Dendritic cell treated with granulocyte-macrophage colony-stimulating factor and Interleukin-4, amounts not matched to agents 40 ng/mL and 50 ng/mL, for 4 days (primary cell): ENCODE data around the gene STN1.

ENCODE experiments used
- H3K27ac Mint-ChIP-seq: one replicate; pipeline ENCODE4 v1.8.0; 2022; ENCODE audit warnings: mild to moderate bottlenecking, mixed read lengths
- H3K27me3 Mint-ChIP-seq: one replicate; pipeline ENCODE4 v1.8.0; 2022; ENCODE audit warnings: mild to moderate bottlenecking, mixed read lengths
- H3K36me3 Mint-ChIP-seq: one replicate; pipeline ENCODE4 v1.8.0; 2022; ENCODE audit warnings: low read depth, mixed read lengths
- H3K4me1 Mint-ChIP-seq: one replicate; pipeline ENCODE4 v1.8.0; 2022; ENCODE audit warnings: low read depth, mixed read lengths
- H3K4me3 Mint-ChIP-seq: one replicate; pipeline ENCODE4 v1.8.0; 2022; ENCODE audit warnings: mild to moderate bottlenecking, moderate library complexity, mixed read lengths
- H3K9me3 Mint-ChIP-seq: one replicate; pipeline ENCODE4 v1.8.0; 2022; ENCODE audit warnings: mixed read lengths
- intact Hi-C: fragments of 100-400 bp; cut with micrococcal nuclease; formaldehyde crosslinking; loops from one replicate; pipeline ENCODE4 v1.15.0; 2022

STN1 gene

DNA sequence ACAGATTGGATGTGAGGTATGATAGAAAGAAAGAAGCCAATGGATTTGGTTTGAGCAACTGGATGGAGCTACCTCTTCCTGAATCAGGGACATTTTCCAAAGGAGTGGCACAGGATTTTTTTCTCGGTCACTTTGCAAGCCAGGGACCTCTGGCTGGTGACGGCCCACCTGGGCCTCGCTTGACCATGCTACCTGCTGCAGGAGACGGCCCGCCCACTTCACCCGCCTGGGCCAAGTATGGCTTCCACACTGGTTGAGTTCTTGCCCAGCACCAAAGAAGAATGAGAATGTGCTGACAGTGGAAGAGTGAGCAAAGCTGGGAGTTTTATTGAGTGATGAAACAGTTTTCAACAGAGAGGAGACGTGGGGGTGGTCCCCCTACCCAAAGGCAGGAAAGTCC, 38.2 kb downstream of the STN1 start:
- H3K27me3 Mint-ChIP-seq = no peaks in the 10 kb centered on the region
- H3K4me3 Mint-ChIP-seq = no peak overlapping the region
- H3K9me3 Mint-ChIP-seq = no peaks in the 10 kb centered on the region
- intact Hi-C loops = loop anchor here (10.0 kb wide), 1 partner anchor 245 kb away; the partner anchor contains the start of gene SFR1
- peaks cover 3% of the 10 kb centered on the region for H3K4me1 Mint-ChIP-seq
- peaks cover 61% of the 10 kb centered on the region for H3K36me3 Mint-ChIP-seq
- H3K27ac Mint-ChIP-seq = no peak overlapping the region

DNA sequence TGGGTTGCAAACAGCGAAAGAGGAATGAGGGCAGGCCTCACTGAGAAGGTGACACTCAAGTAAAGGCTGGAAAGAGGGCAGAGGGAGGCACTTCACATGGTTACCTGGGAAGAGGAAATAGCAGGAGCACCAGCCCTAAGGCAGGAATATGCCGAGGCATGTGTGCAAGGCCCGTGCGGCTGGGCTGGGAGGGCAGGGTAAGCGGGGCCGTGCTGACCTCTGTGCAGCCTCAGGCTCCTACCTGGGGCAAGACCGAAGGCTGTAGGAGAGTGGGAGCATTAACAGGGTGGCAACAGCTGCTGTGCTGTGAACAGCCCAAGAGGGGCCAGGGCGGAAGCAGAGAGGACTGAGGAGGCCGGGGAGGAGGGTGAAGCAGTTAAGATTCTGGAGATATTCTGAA, 38.6 kb downstream of the STN1 start:
- no peaks in the 10 kb centered on the region for H3K4me1 Mint-ChIP-seq
- peaks cover 61% of the 10 kb centered on the region for H3K36me3 Mint-ChIP-seq
- no peak overlapping the region for H3K27ac Mint-ChIP-seq

DNA sequence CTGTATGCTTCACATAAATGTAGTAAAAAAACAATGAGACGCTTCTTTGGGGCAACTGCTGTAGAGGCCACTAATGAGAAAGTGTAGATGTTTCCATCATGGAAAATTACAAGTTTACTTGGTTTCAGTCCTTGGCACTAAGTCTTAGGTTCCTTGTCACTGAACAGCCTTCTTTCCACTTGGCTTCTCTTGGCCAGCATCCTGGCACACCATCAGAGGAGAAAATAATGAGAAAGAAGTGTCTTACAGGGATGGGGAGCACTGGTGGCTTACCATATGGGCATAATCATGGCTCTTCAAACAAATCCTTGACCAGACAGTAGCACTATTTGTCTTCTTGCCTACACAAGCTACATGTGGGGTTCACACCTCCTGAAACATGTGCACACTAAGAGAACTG, 40.1 kb downstream of the STN1 start:
- Mint-ChIP-seq H3K27me3 (no peaks in the 10 kb centered on the region), H3K9me3 (no peaks in the 10 kb centered on the region), H3K36me3 (peaks cover 58% of the 10 kb centered on the region), H3K4me3 (no peak overlapping the region), H3K4me1 (no peaks in the 10 kb centered on the region), H3K27ac (no peak overlapping the region)
- intact Hi-C loops = no loop called here

More for the DNA sequence above, 38.6 kb downstream of the STN1 start:
- H3K4me3 Mint-ChIP-seq = no peak overlapping the region
- no peaks in the 10 kb centered on the region for H3K27me3 Mint-ChIP-seq
- intact Hi-C loops = no loop called here
- H3K9me3 Mint-ChIP-seq = no peaks in the 10 kb centered on the region

DNA sequence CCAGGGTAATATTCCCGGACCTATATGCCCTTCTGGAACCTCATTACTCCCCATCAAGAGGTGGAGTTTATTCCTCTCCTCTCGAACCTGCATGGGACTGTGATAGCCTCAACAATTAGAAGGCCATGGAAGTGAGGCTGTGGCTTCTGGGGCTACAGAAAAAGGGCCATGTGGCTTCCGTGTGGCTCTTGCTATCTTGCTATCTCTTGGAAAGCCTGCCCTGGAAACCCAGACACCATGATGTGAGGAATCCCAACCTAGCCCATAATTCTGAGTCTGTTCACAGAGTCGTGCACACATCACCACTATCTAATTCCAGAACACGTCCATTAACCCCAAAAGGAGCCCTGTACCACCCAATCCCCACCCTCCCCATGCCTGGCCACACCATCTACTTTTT, 41.8 kb downstream of the STN1 start:
- intact Hi-C loops = no loop called here
- no peak overlapping the region for H3K27ac Mint-ChIP-seq

DNA sequence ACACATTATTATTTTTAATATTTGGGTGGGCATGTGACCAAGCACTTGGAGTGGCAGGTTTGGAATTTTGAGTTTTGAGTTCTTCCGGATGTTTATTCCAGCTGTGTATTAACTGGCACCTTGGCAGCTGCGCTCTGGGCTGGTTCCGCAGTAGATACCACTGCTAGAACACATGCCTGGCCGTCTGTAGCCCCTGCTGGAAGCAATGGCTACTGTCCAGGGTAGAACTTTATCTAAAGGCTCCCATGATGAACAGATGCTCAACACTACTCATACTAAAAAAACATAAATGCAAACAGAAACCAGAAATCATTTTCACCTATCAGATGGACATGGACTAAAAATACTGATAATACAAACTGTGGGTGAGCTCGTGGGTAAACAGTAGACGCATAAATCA, 43.3 kb downstream of the STN1 start:
- Mint-ChIP-seq H3K4me3 (no peak overlapping the region), H3K27me3 (no peaks in the 10 kb centered on the region), H3K36me3 (peaks cover 31% of the 10 kb centered on the region), H3K4me1 (no peaks in the 10 kb centered on the region), H3K9me3 (no peaks in the 10 kb centered on the region), H3K27ac (no peak overlapping the region)
- intact Hi-C loops = no loop called here

More for the DNA sequence above, 41.8 kb downstream of the STN1 start:
- no peak overlapping the region for H3K4me3 Mint-ChIP-seq
- H3K9me3 Mint-ChIP-seq = no peaks in the 10 kb centered on the region
- no peaks in the 10 kb centered on the region for H3K4me1 Mint-ChIP-seq
- H3K36me3 Mint-ChIP-seq = peaks cover 45% of the 10 kb centered on the region
- no peaks in the 10 kb centered on the region for H3K27me3 Mint-ChIP-seq

DNA sequence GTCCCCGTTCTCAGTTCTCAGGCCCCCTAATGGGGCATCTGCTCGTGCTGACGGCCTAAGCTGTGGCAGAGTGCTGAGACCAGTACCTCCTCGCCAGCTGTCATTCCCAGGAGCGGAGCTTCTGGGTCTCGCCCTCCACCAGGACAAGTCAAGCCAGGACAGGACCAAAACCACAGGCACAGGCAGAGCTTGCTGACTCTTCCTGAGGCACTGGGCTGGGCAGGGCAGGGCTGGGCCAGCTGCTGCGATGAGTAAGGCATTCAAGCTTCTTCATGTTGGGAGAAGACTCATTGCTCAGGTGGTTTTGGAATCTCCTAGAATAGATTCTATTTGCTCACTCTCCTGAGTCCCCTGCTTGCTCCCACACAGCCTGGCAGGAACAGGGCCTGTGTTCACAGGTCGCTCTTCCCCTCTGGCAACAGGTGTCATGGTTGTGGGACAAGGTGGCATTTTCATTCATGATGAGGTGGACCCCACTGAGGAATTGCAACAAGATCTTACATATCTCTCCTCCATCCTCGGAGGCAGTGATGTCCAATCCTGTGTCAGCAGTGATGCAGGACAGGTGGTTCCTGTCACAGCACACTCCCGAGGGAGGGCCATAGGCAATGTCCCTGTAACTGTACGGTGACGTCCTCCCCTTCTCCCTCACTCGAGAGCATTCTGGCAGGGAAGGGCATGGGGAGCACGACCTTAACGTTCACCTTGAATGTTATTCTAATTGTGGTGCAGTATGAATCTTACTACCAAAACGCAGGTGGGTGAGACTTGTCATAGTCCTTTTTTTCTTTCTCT, 45.6 kb downstream of the STN1 start:
- Mint-ChIP-seq H3K36me3 (peaks cover 14% of the 10 kb centered on the region), H3K9me3 (no peaks in the 10 kb centered on the region), H3K27ac (no peak overlapping the region), H3K4me3 (no peak overlapping the region), H3K4me1 (no peaks in the 10 kb centered on the region), H3K27me3 (no peaks in the 10 kb centered on the region)
- intact Hi-C loops = no loop called here

DNA sequence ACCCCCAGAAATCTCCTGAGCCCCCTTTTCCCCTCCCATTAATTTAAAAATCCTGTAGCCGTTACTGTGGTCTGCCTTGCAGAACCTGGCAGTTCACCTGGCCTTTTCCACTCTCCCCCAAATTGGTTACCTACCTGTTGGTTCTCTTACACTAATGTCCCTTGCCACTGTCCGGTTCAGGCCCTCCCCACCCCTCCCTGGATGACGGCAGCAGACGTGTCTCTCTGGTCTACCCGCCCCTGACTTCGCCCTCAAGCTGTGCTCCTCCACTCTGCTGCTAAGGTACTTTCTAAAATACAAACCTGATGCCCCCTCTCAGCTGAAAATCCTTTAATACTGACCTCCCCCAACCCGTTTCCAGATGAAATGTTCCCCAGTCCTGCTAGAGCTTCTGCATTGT, 47.0 kb downstream of the STN1 start:
- intact Hi-C loops = no loop called here
- Mint-ChIP-seq H3K36me3 (peaks cover 8% of the 10 kb centered on the region), H3K4me3 (no peak overlapping the region), H3K27ac (no peak overlapping the region), H3K27me3 (peaks cover 2% of the 10 kb centered on the region), H3K4me1 (no peaks in the 10 kb centered on the region), H3K9me3 (no peaks in the 10 kb centered on the region)

DNA sequence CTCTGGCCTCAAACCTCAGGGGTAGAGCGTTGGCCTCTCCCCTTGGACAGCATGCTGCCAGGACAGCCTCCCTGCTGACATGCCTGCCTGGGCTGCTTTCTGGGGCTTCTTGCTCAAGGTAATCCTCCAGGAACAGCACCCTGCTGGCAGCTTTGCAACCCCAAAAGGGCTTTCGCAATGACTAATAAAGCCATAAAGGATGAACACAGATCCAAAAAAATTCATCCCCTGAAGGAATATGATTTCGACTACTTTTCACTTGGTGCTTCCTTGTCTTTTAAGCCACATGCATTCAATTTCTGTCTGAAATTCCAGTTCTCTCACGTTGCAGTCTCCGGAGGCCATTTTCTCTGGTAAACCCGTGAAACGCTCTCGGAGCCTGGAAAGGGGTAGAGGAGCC, 47.5 kb downstream of the STN1 start:
- peaks cover under 1% of the 10 kb centered on the region for H3K9me3 Mint-ChIP-seq
- intact Hi-C loops = no loop called here
- H3K27ac Mint-ChIP-seq = no peak overlapping the region
- H3K36me3 Mint-ChIP-seq = peaks cover 8% of the 10 kb centered on the region
- H3K27me3 Mint-ChIP-seq = peaks cover 2% of the 10 kb centered on the region
- no peaks in the 10 kb centered on the region for H3K4me1 Mint-ChIP-seq
- H3K4me3 Mint-ChIP-seq = no peak overlapping the region

DNA sequence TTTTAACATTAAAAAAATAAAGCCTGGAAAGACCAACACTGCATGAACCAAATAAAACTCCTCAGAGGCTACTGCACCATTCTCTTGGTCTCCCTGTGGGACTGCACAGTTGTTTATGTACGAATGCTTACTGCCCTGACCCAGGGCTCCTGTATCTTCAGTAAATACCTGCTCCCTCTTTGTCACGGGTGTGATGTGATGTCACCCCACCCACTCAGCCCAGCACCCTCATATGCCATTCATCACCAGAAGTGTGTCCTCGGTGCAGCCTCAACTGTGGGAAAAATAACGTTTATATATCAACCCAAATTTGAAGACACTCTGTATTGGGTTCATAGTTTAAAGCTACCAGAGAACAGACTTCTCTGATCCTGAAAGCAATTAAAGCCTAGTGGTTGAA, 48.6 kb downstream of the STN1 start:
- Mint-ChIP-seq H3K36me3 (peaks cover 8% of the 10 kb centered on the region), H3K4me1 (no peaks in the 10 kb centered on the region), H3K4me3 (no peak overlapping the region), H3K27me3 (peaks cover 5% of the 10 kb centered on the region), H3K27ac (no peak overlapping the region), H3K9me3 (peaks cover 11% of the 10 kb centered on the region)
- intact Hi-C loops = loop anchor here (10.0 kb wide), 1 partner anchor 275 kb away; no protein-coding TSS in a partner anchor

DNA sequence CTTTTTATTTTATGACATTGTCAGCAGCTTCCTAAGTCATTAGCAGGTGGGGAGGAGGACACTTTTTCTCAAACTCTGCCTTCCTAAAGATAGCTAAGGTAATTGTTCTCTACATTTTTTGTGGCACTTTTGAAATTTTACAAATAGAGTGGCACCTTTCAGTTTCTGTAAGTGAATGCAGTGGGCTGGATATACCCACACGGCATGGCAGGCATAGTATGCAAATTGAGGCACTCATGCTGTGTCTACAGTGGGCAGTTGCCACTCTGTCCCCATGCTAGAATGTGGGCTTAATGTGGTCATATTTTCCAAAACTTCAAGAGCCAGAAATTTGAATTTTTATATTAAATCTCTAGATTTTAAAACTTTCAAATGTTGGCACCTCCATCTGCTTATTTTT, 49.8 kb downstream of the STN1 start:
- H3K4me1 Mint-ChIP-seq = no peaks in the 10 kb centered on the region
- H3K4me3 Mint-ChIP-seq = no peak overlapping the region
- peaks cover 5% of the 10 kb centered on the region for H3K27me3 Mint-ChIP-seq
- H3K36me3 Mint-ChIP-seq = peaks cover 7% of the 10 kb centered on the region
- H3K27ac Mint-ChIP-seq = no peak overlapping the region
- peaks cover 11% of the 10 kb centered on the region for H3K9me3 Mint-ChIP-seq
- intact Hi-C loops = loop anchor here (10.0 kb wide), 1 partner anchor 273 kb away; no protein-coding TSS in a partner anchor

DNA sequence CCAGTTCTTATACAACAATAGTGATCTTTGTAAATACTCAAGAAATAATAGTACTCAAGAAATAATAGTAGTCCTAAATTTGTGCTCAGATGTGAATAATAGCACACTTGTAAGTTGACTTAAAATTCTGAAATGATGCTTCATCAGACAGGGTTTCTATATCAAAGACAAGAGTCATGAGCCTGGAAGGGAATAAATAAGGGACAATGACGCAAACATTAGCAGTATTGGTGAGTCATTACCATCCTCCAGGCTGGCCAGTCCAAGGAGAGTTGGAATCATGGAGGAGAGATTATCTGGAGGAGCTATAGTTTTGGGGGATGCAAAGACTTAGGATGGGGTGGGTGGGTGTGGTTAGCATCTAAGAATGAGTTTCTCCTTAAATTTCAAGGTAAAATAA, 56.5 kb downstream of the STN1 start:
- H3K27me3 Mint-ChIP-seq = peaks cover 23% of the 10 kb centered on the region
- H3K4me1 Mint-ChIP-seq = peaks cover 2% of the 10 kb centered on the region
- H3K36me3 Mint-ChIP-seq = no peaks in the 10 kb centered on the region
- peaks cover 11% of the 10 kb centered on the region for H3K9me3 Mint-ChIP-seq
- H3K4me3 Mint-ChIP-seq = no peak overlapping the region
- H3K27ac Mint-ChIP-seq = no peak overlapping the region
- intact Hi-C loops = loop anchor here (10.0 kb wide), 1 partner anchor 267 kb away; no protein-coding TSS in a partner anchor

DNA sequence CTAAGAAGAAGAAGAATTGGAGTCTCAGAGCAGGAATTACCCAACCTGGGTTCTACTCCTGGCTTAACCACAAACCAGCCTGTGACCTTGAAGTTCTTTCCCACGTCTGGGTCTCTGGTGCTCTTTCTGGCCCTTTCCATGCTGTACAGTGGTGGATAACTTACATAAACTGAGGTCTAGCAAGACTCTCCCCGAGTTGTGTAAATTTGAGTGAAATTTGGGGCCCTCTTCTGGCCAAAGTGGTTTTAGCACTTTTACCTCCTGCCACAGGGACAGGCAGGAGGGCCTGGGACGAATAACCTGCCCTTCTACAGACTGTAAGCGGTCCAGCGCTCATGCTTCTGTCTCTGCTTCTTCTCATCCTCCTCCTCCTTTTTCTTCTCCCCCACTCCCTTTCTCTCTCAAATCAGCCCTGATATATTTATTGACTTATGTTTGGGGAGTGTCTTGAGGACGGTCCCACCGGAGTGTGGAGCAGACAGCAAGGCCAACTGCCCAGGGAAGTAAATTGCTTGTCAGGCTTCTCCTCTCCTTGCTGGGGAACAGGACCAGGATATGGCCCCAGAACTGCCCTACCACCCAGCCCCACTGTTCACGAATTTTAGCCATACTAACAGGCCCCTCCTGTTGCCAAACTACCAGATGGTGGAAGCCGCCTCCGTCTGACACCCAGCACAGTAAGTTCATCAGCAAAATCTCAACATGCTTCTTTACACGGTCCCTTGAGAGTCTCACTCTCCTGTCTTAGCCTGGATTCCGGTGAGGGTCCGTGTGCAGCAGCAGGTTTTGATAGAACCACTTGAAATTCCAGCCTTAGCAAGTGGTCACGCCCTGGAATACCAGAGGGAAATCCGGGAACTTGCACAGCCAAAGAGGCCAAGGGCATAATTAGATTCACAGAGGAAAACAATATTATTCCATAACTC, 58.6 kb downstream of the STN1 start:
- Mint-ChIP-seq H3K4me1 (peaks cover 15% of the 10 kb centered on the region), H3K36me3 (no peaks in the 10 kb centered on the region), H3K4me3 (no peak overlapping the region), H3K9me3 (no peaks in the 10 kb centered on the region), H3K27me3 (peaks cover 30% of the 10 kb centered on the region), H3K27ac (peak overlapping the region; percentile 55)
- intact Hi-C loops = loop anchor here (1.0 to 10.0 kb wide), 2 partner anchors 146 to 265 kb away; no protein-coding TSS in a partner anchor

DNA sequence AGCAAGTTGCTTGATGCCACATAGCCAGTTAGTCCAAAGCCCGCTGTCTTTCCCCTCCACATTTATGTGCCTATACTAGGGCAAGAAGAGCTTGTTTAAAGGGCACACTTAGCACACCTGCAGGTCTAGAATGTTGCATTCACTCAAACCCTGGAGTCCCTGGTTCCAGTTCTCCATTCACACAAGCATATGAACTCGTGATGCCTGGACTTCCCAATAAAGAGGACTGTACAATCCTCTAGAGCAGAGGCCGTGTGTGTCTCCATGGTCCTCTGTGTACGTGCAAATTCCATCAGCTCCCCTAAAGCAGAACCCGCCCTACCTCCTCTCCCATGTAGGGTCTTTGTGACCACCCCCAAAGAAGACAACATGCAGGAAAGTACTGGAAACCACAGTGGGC, 59.6 kb downstream of the STN1 start:
- H3K9me3 Mint-ChIP-seq = no peaks in the 10 kb centered on the region
- no peak overlapping the region for H3K4me3 Mint-ChIP-seq
- H3K4me1 Mint-ChIP-seq = peaks cover 25% of the 10 kb centered on the region
- no peak overlapping the region for H3K27ac Mint-ChIP-seq
- H3K27me3 Mint-ChIP-seq = peaks cover 40% of the 10 kb centered on the region
- intact Hi-C loops = no loop called here
- no peaks in the 10 kb centered on the region for H3K36me3 Mint-ChIP-seq

DNA sequence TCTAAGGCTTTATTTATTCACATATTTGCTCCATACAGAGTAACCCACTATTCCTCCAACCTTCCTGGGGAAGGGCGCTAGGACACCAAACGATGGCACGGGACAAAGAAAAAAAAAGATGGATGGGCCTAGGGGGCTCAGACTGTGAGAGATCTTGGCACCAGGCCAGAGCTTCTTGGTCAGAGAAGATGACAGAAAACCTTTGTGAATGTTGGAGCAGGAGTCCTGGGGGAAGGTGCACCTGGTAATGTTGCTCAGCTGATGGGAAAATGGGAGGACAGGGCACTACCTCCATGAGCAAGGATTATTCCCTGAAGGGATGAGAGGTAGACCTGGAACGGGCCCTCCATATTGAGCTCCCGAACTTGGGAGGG, 61.2 kb downstream of the STN1 start:
- intact Hi-C loops = no loop called here
- H3K36me3 Mint-ChIP-seq = no peaks in the 10 kb centered on the region
- no peaks in the 10 kb centered on the region for H3K9me3 Mint-ChIP-seq
- H3K4me1 Mint-ChIP-seq = peaks cover 40% of the 10 kb centered on the region
- H3K4me3 Mint-ChIP-seq = no peak overlapping the region
- H3K27ac Mint-ChIP-seq = no peak overlapping the region
- peaks cover 47% of the 10 kb centered on the region for H3K27me3 Mint-ChIP-seq
